UCSD-AML1 (cell line): ENCODE data around the gene FOLR3.
"Not testable (repeated sequence)": the region's sequence is repeated elsewhere in the genome, so short reads cannot be mapped to it uniquely, and the experiment has no call there.

Experiments used
- DNase-seq: peaks from one replicate; lab custom pipeline; 2025; ENCODE audit not compliant: unreplicated experiment; lab: John Stamatoyannopoulos, UW

Gene FOLR3

GRCh38 chr11:72135473-72135872, at the start of gene FOLR3:
Gene FOLR3 (plus strand): TSS chr11:72135725. CDS start chr11:72135953, 228 bp downstream.
- DNase-seq, result not testable (repeated sequence)

GRCh38 chr11:72088076-72088808, 47.3 kb upstream of the FOLR3 start:
- DNase-seq, result no peak

GRCh38 chr11:72091292-72091691, 44.2 kb upstream of the FOLR3 start:
- DNase-seq, result peak; percentile 78

- DNase-seq, result no peak
These were observed 36.8 kb upstream of the FOLR3 start for GRCh38 chr11:72098741-72099140.

- DNase-seq, result no peak
These were observed 35.5 kb upstream of the FOLR3 start for GRCh38 chr11:72100009-72100408.

GRCh38 chr11:72100462-72100861, 35.1 kb upstream of the FOLR3 start:
- peak; percentile 89 for DNase-seq

GRCh38 chr11:72102162-72102561, 33.4 kb upstream of the FOLR3 start:
- DNase-seq, result no peak

GRCh38 chr11:72102631-72102945, 32.9 kb upstream of the FOLR3 start:
- no peak for DNase-seq

GRCh38 chr11:72102946-72103753, 32.4 kb upstream of the FOLR3 start, which contains the start of gene LAMTOR1:
Gene LAMTOR1 (minus strand): TSS chr11:72103297. CDS start chr11:72103224, 73 bp downstream.
- DNase-seq, result peak; percentile 99

GRCh38 chr11:72103754-72104167, 31.8 kb upstream of the FOLR3 start:
- DNase-seq, result no peak

GRCh38 chr11:72105888-72106287, 29.6 kb upstream of the FOLR3 start, which contains the start of gene TOMT:
Gene TOMT (plus strand): TSS chr11:72105924. CDS start chr11:72105952, 28 bp downstream.
- DNase-seq, result no peak

GRCh38 chr11:72111300-72112142, 24.0 kb upstream of the FOLR3 start:
- no peak for DNase-seq

GRCh38 chr11:72112143-72112977, 23.2 kb upstream of the FOLR3 start, which contains the start of gene ANAPC15:
Gene ANAPC15 (minus strand): TSS chr11:72112695. CDS start chr11:72111276, 1,419 bp downstream.
- DNase-seq, result peak; percentile 97

- DNase-seq, result no peak
These were observed 22.3 kb upstream of the FOLR3 start for GRCh38 chr11:72112978-72113808.

GRCh38 chr11:72114570-72114969, 21.0 kb upstream of the FOLR3 start:
- DNase-seq, result no peak

GRCh38 chr11:72116019-72116755, 19.3 kb upstream of the FOLR3 start:
- no peak for DNase-seq

GRCh38 chr11:72119198-72119597, 16.3 kb upstream of the FOLR3 start:
- no peak for DNase-seq

- no peak for DNase-seq
These were observed 14.6 kb upstream of the FOLR3 start for GRCh38 chr11:72120930-72121329.

GRCh38 chr11:72122607-72123006, 12.9 kb upstream of the FOLR3 start:
- DNase-seq, result no peak
